ENCODE results near the gene CTDP1.
A peak's percentile ranks its signal among the peaks of the same experiment; 100 is the strongest.

The CTDP1 gene

DNA sequence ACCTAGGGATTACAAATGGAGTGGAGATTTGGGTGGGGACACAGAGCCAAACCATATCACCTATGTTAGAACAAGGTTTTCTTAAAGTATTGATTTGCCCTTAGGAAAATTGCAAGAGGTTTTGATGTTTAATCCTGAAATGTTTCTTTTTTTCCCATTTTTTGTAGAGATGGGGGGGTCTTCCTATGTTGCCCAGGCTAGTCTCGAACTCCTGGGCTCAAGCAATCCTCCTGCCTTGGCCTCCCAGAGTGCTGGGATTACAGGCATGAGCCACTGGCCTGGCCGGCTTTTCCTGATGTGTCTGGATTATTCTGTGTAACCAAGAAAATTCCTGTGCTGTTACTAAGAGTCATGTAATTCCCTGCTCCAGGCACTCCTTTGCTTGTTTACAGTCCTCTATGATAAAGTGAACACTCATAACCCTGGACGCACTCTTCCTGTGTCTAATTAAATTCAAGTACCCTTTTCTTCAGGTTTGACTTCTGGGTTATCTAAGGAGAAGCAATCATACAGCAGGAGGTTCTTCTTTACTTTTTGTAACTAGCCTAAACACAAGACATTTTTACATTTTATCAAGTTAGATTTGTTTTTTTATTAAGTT, 15.0 kb upstream of the CTDP1 start:
- TF ChIP-seq, protein P1, sequence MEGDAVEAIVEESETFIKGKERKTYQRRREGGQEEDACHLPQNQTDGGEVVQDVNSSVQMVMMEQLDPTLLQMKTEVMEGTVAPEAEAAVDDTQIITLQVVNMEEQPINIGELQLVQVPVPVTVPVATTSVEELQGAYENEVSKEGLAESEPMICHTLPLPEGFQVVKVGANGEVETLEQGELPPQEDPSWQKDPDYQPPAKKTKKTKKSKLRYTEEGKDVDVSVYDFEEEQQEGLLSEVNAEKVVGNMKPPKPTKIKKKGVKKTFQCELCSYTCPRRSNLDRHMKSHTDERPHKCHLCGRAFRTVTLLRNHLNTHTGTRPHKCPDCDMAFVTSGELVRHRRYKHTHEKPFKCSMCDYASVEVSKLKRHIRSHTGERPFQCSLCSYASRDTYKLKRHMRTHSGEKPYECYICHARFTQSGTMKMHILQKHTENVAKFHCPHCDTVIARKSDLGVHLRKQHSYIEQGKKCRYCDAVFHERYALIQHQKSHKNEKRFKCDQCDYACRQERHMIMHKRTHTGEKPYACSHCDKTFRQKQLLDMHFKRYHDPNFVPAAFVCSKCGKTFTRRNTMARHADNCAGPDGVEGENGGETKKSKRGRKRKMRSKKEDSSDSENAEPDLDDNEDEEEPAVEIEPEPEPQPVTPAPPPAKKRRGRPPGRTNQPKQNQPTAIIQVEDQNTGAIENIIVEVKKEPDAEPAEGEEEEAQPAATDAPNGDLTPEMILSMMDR (IDR thresholded peaks at IDR 0.05; ENCODE audit: unreplicated experiment in 3 of 3): no peak
- Mint-ChIP-seq H3K36me3 (ENCODE audit: low read depth) (no peaks in the 10 kb centered on the region), H3K27me3 (ENCODE audit: low read depth) (peaks cover 4% of the 10 kb centered on the region), H3K4me3 (no peak overlapping the region), H3K4me1 (no peaks in the 10 kb centered on the region), H3K27ac (peak overlapping the region; percentile 56 to 80 (median 63)), H3K9me3 (no peaks in the 10 kb centered on the region)

- H3K4me3 Mint-ChIP-seq: no peak overlapping the region
- no peaks in the 10 kb centered on the region for H3K36me3 Mint-ChIP-seq (ENCODE audit: low read depth)
- H3K27ac Mint-ChIP-seq: no peak overlapping the region
- TF ChIP-seq, protein P1 (IDR thresholded peaks at IDR 0.05; ENCODE audit: unreplicated experiment in 3 of 3): no peak
- no peaks in the 10 kb centered on the region for H3K9me3 Mint-ChIP-seq
- H3K4me1 Mint-ChIP-seq: no peaks in the 10 kb centered on the region
- H3K27me3 Mint-ChIP-seq (ENCODE audit: low read depth): peaks cover 11% of the 10 kb centered on the region
These were observed 11.4 kb upstream of the CTDP1 start for GRCh38 chr18:79668203-79668602.

DNA sequence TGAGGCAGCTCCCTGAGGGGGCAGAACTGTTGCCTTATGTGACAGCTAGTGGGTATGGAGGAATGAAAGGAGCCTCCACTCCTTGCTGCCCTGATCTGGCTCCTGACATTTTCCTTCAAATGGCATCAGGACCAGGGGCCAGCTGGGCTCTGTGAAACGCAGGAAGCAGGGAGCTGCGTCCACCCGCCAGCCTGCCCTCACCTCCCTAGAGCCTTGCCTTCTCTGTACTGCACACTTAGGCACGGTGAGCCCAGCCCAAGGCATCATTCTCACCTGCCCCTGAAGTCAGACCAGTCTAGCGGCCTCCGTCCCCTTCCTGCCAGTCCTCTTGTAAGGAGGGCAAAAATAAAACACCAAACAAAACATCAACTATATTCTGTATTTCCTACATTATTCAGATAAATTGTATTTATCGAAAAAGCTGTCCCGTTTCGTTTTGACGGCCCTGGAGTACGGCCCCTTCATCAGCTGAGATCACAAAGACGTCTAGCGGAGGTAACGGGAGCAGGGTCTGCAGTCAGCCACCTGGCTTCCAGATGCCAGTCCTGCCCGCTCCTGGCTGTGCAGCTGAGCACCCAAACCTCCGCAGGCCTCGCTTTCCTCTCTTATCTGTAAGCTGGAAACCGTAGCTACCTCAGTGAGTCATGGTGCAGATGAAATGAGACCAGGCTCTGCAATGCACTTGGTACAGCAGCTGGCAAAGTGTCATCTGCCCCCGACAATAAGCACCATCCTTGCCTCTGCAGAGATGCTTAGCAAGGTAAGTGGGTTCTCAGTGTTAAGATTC, 6.9 kb upstream of the CTDP1 start:
- Mint-ChIP-seq H3K4me1 (peaks cover 11% of the 10 kb centered on the region), H3K27me3 (ENCODE audit: low read depth) (peaks cover 7% of the 10 kb centered on the region), H3K36me3 (ENCODE audit: low read depth) (peaks cover 9% of the 10 kb centered on the region), H3K4me3 (no peak overlapping the region), H3K27ac (no peak overlapping the region), H3K9me3 (no peaks in the 10 kb centered on the region)
- TF ChIP-seq, protein P1 (IDR thresholded peaks at IDR 0.05; ENCODE audit: unreplicated experiment in 3 of 3): no peak

- peak overlapping the region; percentile 96 to 99 (median 98) for H3K4me3 Mint-ChIP-seq
- no peaks in the 10 kb centered on the region for H3K9me3 Mint-ChIP-seq
- TF ChIP-seq, protein P1 (IDR thresholded peaks at IDR 0.05; ENCODE audit: unreplicated experiment in 3 of 3): no peak
- peaks cover 23% of the 10 kb centered on the region for H3K4me1 Mint-ChIP-seq
- peaks cover 5% of the 10 kb centered on the region for H3K27me3 Mint-ChIP-seq (ENCODE audit: low read depth)
- H3K27ac Mint-ChIP-seq: peak overlapping the region; percentile 99 to 100 (median 99)
- H3K36me3 Mint-ChIP-seq (ENCODE audit: low read depth): peaks cover 9% of the 10 kb centered on the region
These were observed 2.4 kb upstream of the CTDP1 start for GRCh38 chr18:79677221-79677620.

DNA sequence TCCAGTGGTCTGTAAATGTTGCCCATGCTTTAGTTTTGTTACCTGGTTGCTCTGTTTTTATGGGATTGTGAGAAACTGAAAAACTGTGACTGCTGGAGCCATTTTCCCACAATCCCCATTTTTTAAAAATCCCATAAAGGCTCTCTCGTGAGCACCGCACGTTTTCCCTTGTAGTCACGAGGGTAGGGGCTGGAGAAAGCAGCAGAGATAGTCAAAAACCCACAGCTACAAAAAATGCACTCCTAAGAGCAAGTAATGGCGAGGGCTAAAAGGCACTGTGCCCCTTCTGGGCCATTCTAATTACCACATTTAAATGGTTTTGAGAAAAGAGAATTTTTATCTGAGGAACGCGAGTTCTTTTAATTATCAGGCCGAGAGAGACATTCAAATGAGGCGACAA, 1.8 kb upstream of the CTDP1 start:
- H3K27me3 Mint-ChIP-seq (ENCODE audit: low read depth): no peaks in the 10 kb centered on the region
- H3K9me3 Mint-ChIP-seq: no peaks in the 10 kb centered on the region

More for the DNA sequence above, 1.8 kb upstream of the CTDP1 start:
- H3K36me3 Mint-ChIP-seq (ENCODE audit: low read depth): peaks cover 9% of the 10 kb centered on the region
- TF ChIP-seq, protein P1 (IDR thresholded peaks at IDR 0.05; ENCODE audit: unreplicated experiment in 3 of 3): no peak
- peak overlapping the region; percentile 96 to 99 (median 98) for H3K4me3 Mint-ChIP-seq
- H3K4me1 Mint-ChIP-seq: peaks cover 23% of the 10 kb centered on the region
- peak overlapping the region; percentile 99 to 100 (median 99) for H3K27ac Mint-ChIP-seq

Data from nephron (organoid).